Sciatic nerve (tissue), 2 donors: ENCODE data around the gene H2AZ1. TPM values are rescaled to one million over a fixed set of nuclear protein-coding genes. Genes with fewer than 3 reads are reported as not detected.
A peak's percentile ranks its signal among the peaks of the same experiment; 100 is the strongest.
"Not testable (repeated sequence)": the region's sequence is repeated elsewhere in the genome, so short reads cannot be mapped to it uniquely, and the experiment has no call there.

Source experiments
- ATAC-seq: fragments of 200-7000 bp; cut with Tn5 transposase; one replicate; pipeline ENCODE4 v1.9.1; 2020; ENCODE audit warnings: mild to moderate bottlenecking, moderate library complexity
- DNase-seq: peaks from one replicate; pipeline ENCODE4 v3.0.0-alpha.2; 2020; ENCODE audit warnings: low spot score
- intact Hi-C: fragments of 100-400 bp; cut with DNase I; formaldehyde crosslinking; loops from one replicate; pipeline ENCODE4 v1.14.2; 2022
- total RNA-seq: library from RNA; stranded (reverse); fragmentation: NEBNext Ultra II Directional; extraction: Animal tissue kit (Norgen Biotek cat#: 25700); gene quantifications from one replicate; pipeline ENCODE4 v1.2.1, GENCODE V29; 2021
- donor health status: DM: no; HTN: no; CAD: no.
- donor health status: DM: no; HTN: no; CAD: no.

H2AZ1 gene
- total RNA-seq, result 83.2 TPM

GRCh38 chr4:99949999-99950912, at the start of gene H2AZ1:
H2AZ1 (minus strand) TSS chr4:99950275; CDS start chr4:99950170, 105 bp downstream.
- intact Hi-C loops, result loop anchor here (10.0 kb wide), 1 partner anchor 55 kb away; the partner anchor contains the start of gene LAMTOR3
- ATAC-seq, result peak; percentile 97
- DNase-seq, result peak; percentile 99

- intact Hi-C loops, result no loop called here
- DNase-seq (no peak), ATAC-seq (no peak)
Measured at GRCh38 chr4:99998062-99998867, 48.2 kb upstream of the H2AZ1 start.

DNA sequence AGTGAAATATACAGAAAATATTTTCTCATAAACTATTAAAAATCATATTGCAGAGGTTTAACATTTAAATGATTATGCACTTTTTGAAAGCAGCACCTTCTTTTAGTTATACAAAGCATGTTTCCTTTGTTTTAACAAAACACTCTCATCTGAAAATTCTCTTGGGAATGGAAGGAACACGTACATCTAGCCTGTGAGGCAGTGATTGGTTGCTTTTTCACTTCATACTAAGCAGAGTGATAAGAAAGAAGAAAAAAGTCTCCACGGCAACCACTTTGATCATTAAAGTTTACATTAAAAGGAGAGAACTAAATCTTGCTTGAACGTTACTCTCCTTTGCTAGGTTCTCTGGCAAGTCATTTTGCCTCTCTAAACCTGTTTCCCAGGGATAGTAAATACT, 41.7 kb upstream of the H2AZ1 start:
- no peak for DNase-seq
- no peak for ATAC-seq
- intact Hi-C loops, result no loop called here

DNA sequence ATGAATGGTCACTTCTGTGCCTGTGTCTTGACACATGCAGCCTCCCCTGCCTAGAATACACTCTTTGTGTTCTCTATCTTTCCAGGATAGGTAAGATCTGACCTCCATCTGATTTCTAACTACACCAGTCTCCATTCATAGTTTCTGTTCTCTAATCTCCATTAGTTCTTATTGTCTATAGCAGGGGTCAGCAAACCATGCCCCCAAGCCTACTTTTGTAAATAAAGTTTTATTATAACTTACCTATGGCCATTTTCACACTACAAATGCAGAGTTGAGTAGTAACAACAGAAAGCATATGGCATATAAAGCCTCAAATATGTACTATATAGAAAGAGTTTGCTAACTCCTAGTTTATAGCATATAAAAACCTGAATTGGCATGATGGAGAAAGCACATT, 37.6 kb upstream of the H2AZ1 start:
- intact Hi-C loops, result no loop called here
- no peak for ATAC-seq
- DNase-seq, result no peak

DNA sequence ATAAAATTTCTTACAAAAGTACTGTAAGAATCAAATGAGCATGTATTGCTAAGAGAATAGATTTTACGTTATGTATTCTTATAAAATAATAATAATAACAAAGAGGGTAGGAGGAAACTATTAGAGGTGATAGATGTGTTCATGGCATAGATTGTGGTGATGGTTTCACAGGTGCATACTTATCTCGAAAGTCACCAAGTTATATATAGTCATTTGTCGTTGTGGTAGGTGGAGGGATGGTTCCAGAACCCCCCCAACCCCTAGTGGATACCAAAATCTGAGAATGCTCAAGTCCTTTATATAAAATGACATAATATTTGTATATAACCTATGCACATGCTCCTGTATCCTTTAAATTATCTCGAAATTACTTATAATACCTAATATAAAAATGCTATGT, 36.7 kb upstream of the H2AZ1 start:
- intact Hi-C loops, result no loop called here
- ATAC-seq (no peak), DNase-seq (no peak)

DNA sequence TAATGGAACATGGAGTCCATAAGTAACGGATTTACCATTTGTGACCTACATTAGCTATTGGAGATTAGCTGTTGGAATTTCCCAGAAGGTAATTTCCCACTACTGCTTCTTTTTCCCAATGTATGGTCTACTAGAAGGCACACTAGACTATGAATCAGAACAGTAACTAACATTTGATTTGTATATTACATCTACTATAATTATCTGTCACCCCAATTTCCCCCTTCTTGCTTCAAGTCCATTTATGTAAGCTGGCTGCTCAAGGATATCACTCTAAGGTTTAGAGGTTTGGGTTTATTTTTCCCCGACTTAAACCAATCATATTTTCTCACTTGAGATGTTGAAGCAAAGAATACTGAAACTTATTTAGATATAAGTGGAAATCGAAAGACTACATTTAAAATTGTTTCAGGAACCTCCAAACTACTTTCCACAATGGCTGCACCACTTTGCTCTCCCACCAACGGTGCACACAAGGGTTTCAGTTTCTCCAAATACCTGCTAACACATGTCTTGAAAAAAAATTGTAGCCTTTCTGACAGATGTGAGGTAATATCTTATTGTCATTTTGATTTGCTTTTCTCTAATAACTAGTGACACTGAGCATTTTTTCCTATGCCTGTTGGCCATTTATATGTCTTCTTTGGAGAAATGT, 33.3 kb upstream of the H2AZ1 start:
- no peak for DNase-seq
- intact Hi-C loops, result no loop called here

GRCh38 chr4:99979872-99980271, 29.8 kb upstream of the H2AZ1 start:
- no peak for ATAC-seq
- intact Hi-C loops, result no loop called here
- DNase-seq, result no peak

More for the DNA sequence above, 33.3 kb upstream of the H2AZ1 start:
- ATAC-seq, result no peak

DNA sequence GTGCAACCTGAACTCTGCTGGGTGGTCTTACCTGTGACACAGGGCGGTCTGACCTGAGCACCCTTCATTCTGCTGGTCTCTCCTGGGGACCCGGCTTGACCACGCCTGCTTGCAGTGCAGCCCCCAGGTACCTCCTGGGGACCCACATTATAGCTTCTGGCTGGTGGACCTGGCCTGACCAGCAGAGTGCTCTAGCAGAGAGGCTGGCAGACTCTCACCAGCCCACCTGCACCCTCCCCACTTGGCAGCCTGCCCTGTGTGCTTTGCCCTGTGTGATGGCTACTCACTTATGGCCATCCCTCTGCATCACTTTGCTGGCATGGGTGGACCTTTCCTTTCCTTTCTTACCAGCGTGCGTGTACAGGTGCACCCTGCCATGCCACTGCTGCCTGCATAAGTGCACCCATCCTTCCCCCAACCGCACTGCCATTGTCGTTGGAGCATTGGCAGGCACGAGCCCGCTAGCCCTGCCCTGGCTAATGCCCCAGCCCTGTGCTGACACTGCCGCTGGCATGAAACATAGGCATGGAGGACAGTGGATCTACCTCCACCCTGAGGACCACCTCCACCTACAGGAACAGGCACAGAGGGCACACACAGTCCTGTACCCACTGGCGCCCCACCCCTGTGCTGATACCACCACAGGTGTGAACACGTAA, 21.5 kb upstream of the H2AZ1 start:
- intact Hi-C loops, result no loop called here
- ATAC-seq (no peak), DNase-seq (no peak)

DNA sequence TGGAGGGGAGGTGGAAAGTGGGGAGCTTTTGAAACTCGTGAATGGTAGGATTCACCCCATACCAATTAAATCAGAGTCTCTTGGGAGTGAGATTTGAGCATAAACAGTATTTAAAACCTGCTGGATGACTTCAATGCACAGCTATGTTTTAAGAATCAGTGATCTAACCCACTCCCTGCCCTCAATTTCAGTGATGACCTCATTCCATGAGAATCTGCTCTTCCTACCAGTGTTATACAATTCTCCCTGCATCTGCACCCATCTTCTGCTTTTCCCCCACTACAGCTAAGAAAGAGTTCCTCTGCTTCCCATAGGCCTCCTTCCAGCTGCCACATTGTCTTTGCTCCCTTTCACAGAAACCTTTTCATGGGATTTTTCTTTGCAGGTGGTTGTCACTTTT, 18.3 kb upstream of the H2AZ1 start:
- intact Hi-C loops, result no loop called here
- ATAC-seq (no peak), DNase-seq (no peak)

DNA sequence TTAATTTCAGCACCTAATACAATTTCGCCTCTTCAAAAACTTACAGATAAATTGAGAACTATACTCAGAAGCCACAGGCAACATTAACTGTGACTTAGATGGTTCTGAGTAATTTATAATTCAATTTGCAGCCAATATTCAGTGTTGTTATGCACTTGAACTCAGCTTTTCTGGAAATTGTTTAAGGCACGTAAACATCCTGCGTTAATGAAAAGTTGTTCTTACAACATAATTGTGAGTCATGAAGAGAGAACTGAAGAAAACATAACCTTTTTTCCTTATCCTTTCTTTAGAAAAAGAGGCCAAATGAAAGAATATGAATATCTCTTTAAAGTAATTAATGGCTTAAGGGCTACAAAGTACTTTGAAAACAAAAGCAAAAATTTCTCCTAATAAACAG, 16.6 kb upstream of the H2AZ1 start:
- intact Hi-C loops, result no loop called here
- ATAC-seq, result no peak
- DNase-seq, result no peak

- intact Hi-C loops, result no loop called here
- ATAC-seq, result no peak
- no peak for DNase-seq
Measured at GRCh38 chr4:99965674-99966350, 15.7 kb upstream of the H2AZ1 start.

GRCh38 chr4:99965173-99965572, 15.1 kb upstream of the H2AZ1 start:
- intact Hi-C loops, result no loop called here
- DNase-seq (no peak), ATAC-seq (no peak)

GRCh38 chr4:99961711-99962110, 11.6 kb upstream of the H2AZ1 start:
- ATAC-seq (no peak), DNase-seq (no peak)
- intact Hi-C loops, result no loop called here

GRCh38 chr4:99960648-99961047, 10.6 kb upstream of the H2AZ1 start:
- ATAC-seq, result no peak

GRCh38 chr4:99958207-99958606, 8.1 kb upstream of the H2AZ1 start:
- ATAC-seq, DNase-seq, intact Hi-C loops: not testable (repeated sequence)

More at GRCh38 chr4:99960648-99961047, 10.6 kb upstream of the H2AZ1 start:
- intact Hi-C loops, result no loop called here
- no peak for DNase-seq

DNA sequence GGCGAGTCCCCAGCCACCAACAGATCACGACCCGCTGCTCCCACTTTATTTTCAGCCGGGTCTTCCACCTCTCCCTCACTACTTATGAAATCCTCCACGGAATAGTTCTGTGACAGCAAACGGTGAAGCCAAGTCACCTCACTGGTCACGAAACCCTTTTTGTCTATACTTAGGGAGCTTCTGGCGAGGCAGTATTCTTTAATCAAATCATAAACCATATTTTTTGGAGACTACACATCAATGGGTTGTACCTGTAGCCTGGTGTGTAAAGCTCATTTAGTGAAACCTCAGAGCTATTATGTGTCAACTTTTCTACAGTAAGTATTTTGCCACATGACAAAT, 809 bp upstream of the H2AZ1 start:
- ATAC-seq (no peak), DNase-seq (no peak)
- intact Hi-C loops, result no loop called here

DNA sequence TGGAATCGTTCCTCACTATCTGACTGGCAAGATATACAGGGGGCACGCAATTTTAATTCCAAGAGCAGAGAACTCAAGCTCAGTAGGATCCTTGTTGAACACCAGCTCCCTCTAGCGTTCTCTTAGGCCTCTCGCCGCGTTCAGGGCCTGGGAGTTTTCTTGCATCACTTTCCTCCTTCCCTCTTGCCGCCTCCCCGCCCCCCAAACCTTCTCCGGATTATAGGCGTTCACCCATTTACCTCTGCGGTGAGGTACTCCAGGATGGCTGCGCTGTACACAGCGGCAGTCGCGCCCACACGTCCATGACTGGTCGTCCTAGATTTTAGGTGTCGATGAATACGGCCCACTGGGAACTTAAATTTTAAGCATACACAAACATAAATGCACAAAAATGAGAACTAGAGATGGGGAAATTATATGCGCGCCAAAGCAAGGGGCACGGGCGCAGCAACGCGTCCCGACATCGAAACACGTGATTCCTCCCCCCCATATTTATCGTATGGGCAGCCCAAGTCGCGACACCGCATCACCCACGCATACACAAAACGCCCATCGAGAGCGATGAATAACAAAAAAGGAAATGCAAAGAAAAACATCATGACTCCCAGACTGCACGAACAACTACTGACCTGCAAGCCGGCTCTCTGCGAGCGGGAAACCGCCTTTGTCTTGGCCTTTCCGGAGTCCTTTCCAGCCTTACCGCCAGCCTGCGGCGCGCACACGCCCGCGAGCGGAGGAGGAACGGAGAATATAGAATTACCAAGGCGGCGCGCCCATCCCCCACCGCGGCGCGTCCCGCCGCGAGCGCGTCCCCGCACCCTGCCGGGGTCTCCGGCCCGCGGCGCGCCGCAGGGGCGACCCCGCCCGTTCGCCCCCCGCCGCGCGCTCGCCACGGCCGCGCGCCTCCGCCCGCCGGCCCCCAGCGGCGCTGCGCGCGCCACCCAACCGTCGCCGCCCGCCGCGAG, 759 bp downstream of the H2AZ1 start:
- intact Hi-C loops, result loop anchor here (10.0 kb wide), 1 partner anchor 55 kb away; the partner anchor contains the start of gene LAMTOR3
- ATAC-seq, result peak; percentile 62
- DNase-seq, result peak; percentile 91
